ENCODE data around the gene SPEM2. TPM values are rescaled to one million over a fixed set of nuclear protein-coding genes. Genes with fewer than 3 reads are reported as not detected.
"Not testable (repeated sequence)": the region's sequence is repeated elsewhere in the genome, so short reads cannot be mapped to it uniquely, and the experiment has no call there.

The SPEM2 gene
- polyA plus RNA-seq, 1 of the 3 experiments (the other 2 are of a cell fraction): not detected

GRCh38 chr17:7470457-7470973 lies 45.1 kb downstream of the SPEM2 start:
- H3F3A ChIP-seq (replicated peaks; ENCODE audit: insufficient read depth); H3K27me3 ChIP-seq (ENCODE audit: insufficient read depth); H3K9me2 ChIP-seq; H3K36me3 ChIP-seq (replicated peaks in 1 of 2; ENCODE audit: control insufficient read depth in 1 of 2, insufficient read depth in 2 of 2, low read length in 1 of 2); H2AFZ ChIP-seq (ENCODE audit: low read depth); H3K4me3 ChIP-seq (ENCODE audit: low read depth in 2 of 2, low read length in 1 of 2); CTCF ChIA-PET; H3K9ac ChIP-seq; H3K27ac ChIP-seq (ENCODE audit: low read depth in 2 of 2, low read length in 1 of 2); H3K9me3 ChIP-seq; POLR2A ChIA-PET; H3K4me2 ChIP-seq; DNase-seq: not testable (repeated sequence)
- peaks cover 94% of the 10 kb centered on the region for H3K79me2 ChIP-seq (ENCODE audit: insufficient read depth)
- H4K20me1 ChIP-seq (ENCODE audit: insufficient read depth): peaks cover 41% of the 10 kb centered on the region
- H3K4me1 ChIP-seq (ENCODE audit: control insufficient read depth in 1 of 2, insufficient read depth in 2 of 2, low read depth in 1 of 2, low read length in 1 of 2): peaks cover 4 to 12% of the 10 kb centered on the region in 2 experiments; a peak in 1 of 4 replicates
- 94% methylated on average over 8 of the region's 8 CpGs for WGBS (ENCODE audit: low lambda C conversion rate)

- H3K36me3 ChIP-seq (replicated peaks in 1 of 2; ENCODE audit: control insufficient read depth in 1 of 2, insufficient read depth in 2 of 2, low read length in 1 of 2): peaks cover 4% of the 10 kb centered on the region in 2 experiments
- ChIA-PET CTCF (interaction anchor here (1.0 kb wide), 1 partner anchor 115 kb away, joined by 3 read pairs; no protein-coding TSS in a partner anchor), POLR2A (no interaction called here)
- no peaks in the 10 kb centered on the region for H3K9me3 ChIP-seq
- TF ChIP-seq RXRA (IDR thresholded peaks at IDR 0.05; ENCODE audit: borderline replicate concordance, low read depth): no peak
- TF ChIP-seq SIN3A (IDR thresholded peaks at IDR 0.05; ENCODE audit: borderline replicate concordance, low read depth, low read length): no peak
- no peak for TF ChIP-seq NRF1 (IDR thresholded peaks at IDR 0.05; ENCODE audit: low read depth, low read length)
- no peak for TF ChIP-seq TCF12 (IDR thresholded peaks at IDR 0.05)
- no peak for TF ChIP-seq EP300 (IDR thresholded peaks at IDR 0.05; ENCODE audit: borderline replicate concordance in 1 of 2, low read depth in 1 of 2, low read length in 1 of 2)
- TF ChIP-seq MAX (IDR thresholded peaks at IDR 0.05; ENCODE audit: low read depth): no peak
- TF ChIP-seq NFIC (IDR thresholded peaks at IDR 0.05; ENCODE audit: borderline replicate concordance): no peak
- no peak for TF ChIP-seq GATA2 (CRISPR knock-in tag; IDR thresholded peaks at IDR 0.05)
- TF ChIP-seq GABPA (IDR thresholded peaks at IDR 0.05; ENCODE audit: low read depth): no peak
- TF ChIP-seq YY1 (IDR thresholded peaks at IDR 0.05; ENCODE audit: low read depth): no peak
- TF ChIP-seq TAF1 (IDR thresholded peaks at IDR 0.05; ENCODE audit: borderline replicate concordance, low read depth, low read length): no peak
- no peak for TF ChIP-seq CHD2 (IDR thresholded peaks at IDR 0.05; ENCODE audit: low read length, partially characterized antibody)
- no peak for TF ChIP-seq RAD21 (IDR thresholded peaks at IDR 0.05; ENCODE audit: low read length)
- TF ChIP-seq JUND (IDR thresholded peaks at IDR 0.05): no peak
- no peak for TF ChIP-seq USF2 (IDR thresholded peaks at IDR 0.05; ENCODE audit: borderline replicate concordance, low read depth, low read length)
- TF ChIP-seq USF1 (IDR thresholded peaks at IDR 0.05; ENCODE audit: borderline replicate concordance, low read depth): no peak
- no peak for TF ChIP-seq ELF1 (IDR thresholded peaks at IDR 0.05)
- no peak for TF ChIP-seq FOXJ3 (CRISPR knock-in tag; IDR thresholded peaks at IDR 0.05)
- no peak for TF ChIP-seq MEF2A (IDR thresholded peaks at IDR 0.05; ENCODE audit: borderline replicate concordance, low read depth)
- 100% methylated on average over 2 of the region's 2 CpGs for WGBS (ENCODE audit: low lambda C conversion rate)
- peaks cover 53% of the 10 kb centered on the region for H4K20me1 ChIP-seq (ENCODE audit: insufficient read depth)
- H3K27me3 ChIP-seq (ENCODE audit: insufficient read depth): no peaks in the 10 kb centered on the region
- H3K4me3 ChIP-seq (ENCODE audit: low read depth in 2 of 2, low read length in 1 of 2): no peak overlapping the region
- DNase-seq: no peak
- H3K9me2 ChIP-seq: no peaks in the 10 kb centered on the region
- H3K4me1 ChIP-seq (ENCODE audit: control insufficient read depth in 1 of 2, insufficient read depth in 2 of 2, low read depth in 1 of 2, low read length in 1 of 2): peaks cover 4 to 16% of the 10 kb centered on the region in 2 experiments; a peak in 2 of 4 replicates
- H2AFZ ChIP-seq (ENCODE audit: low read depth): no peak overlapping the region
- no peak overlapping the region for H3K4me2 ChIP-seq
- no peak overlapping the region for H3K27ac ChIP-seq (ENCODE audit: low read depth in 2 of 2, low read length in 1 of 2)
- peaks cover 15% of the 10 kb centered on the region for H3F3A ChIP-seq (replicated peaks; ENCODE audit: insufficient read depth)
- H3K9ac ChIP-seq: no peak overlapping the region
- peaks cover 100% of the 10 kb centered on the region for H3K79me2 ChIP-seq (ENCODE audit: insufficient read depth)
Observed at GRCh38 chr17:7471729-7472128, 46.3 kb downstream of the SPEM2 start.

- H3K4me3 ChIP-seq (ENCODE audit: low read depth in 2 of 2, low read length in 1 of 2); CTCF ChIA-PET; H3K9me3 ChIP-seq; POLR2A ChIA-PET; H3K27ac ChIP-seq (ENCODE audit: low read depth in 2 of 2, low read length in 1 of 2); H3K9me2 ChIP-seq; H3K27me3 ChIP-seq (ENCODE audit: insufficient read depth); H3K36me3 ChIP-seq (replicated peaks in 1 of 2; ENCODE audit: control insufficient read depth in 1 of 2, insufficient read depth in 2 of 2, low read length in 1 of 2); H3K4me2 ChIP-seq; H2AFZ ChIP-seq (ENCODE audit: low read depth); DNase-seq; H3K9ac ChIP-seq: not testable (repeated sequence)
- peaks cover 65% of the 10 kb centered on the region for H4K20me1 ChIP-seq (ENCODE audit: insufficient read depth)
- WGBS (ENCODE audit: low lambda C conversion rate): 99% methylated on average over 8 of the region's 8 CpGs
- H3K79me2 ChIP-seq (ENCODE audit: insufficient read depth): peaks cover 98% of the 10 kb centered on the region
- peaks cover 16 to 21% of the 10 kb centered on the region in 2 experiments; a peak in 2 of 4 replicates for H3K4me1 ChIP-seq (ENCODE audit: control insufficient read depth in 1 of 2, insufficient read depth in 2 of 2, low read depth in 1 of 2, low read length in 1 of 2)
- H3F3A ChIP-seq (replicated peaks; ENCODE audit: insufficient read depth): peaks cover 11% of the 10 kb centered on the region
Observed at GRCh38 chr17:7474767-7475166, 49.4 kb downstream of the SPEM2 start.
